CD14-positive monocyte (primary cell): ENCODE data around the gene CSMD2. TPM values are rescaled to one million over a fixed set of nuclear protein-coding genes. Genes with fewer than 3 reads are reported as not detected.

Experiments
- DNase-seq, 3 donors: peaks; one replicate each; pipeline ENCODE4 v3.0.0-alpha.2; 2011 to 2022
- H2AFZ ChIP-seq: 2 replicates; pipeline ENCODE4 v1.6.0; 2012; ENCODE audit warnings: mild to moderate bottlenecking, low read depth, low read length, inconsistent platforms; ENCODE audit not compliant: insufficient read depth, poor library complexity, severe bottlenecking
- H3K27ac ChIP-seq, 2 donors: 1 replicate in 1 of 2; 2 replicates in 1 of 2; pipeline ENCODE4 v1.5.1; 2012 to 2013; ENCODE audit warnings: low read length in 2 of 2, control low read depth in 1 of 2, inconsistent platforms in 1 of 2, low read depth in 1 of 2, mild to moderate bottlenecking in 1 of 2
- H3K27me3 ChIP-seq, 2 donors: one replicate each; pipeline versions ENCODE4 v1.6.0 to v1.6.1; 2011 to 2013; ENCODE audit warnings: low read length in 2 of 2; ENCODE audit not compliant: control insufficient read depth in 2 of 2, insufficient read depth in 2 of 2
- H3K36me3 ChIP-seq, 2 donors: replicated peaks in 1 of 2; 1 replicate in 1 of 2; 2 replicates in 1 of 2; pipeline versions ENCODE4 v1.5.1 to v1.6.1; 2012 to 2013; ENCODE audit warnings: low read length in 2 of 2, control low read depth in 1 of 2, inconsistent platforms in 1 of 2, mild to moderate bottlenecking in 1 of 2; ENCODE audit not compliant: insufficient read depth in 2 of 2, control insufficient read depth in 1 of 2
- H3K4me1 ChIP-seq, 2 donors: 1 replicate in 1 of 2; 2 replicates in 1 of 2; pipeline versions ENCODE4 v1.5.1 to v1.6.1; 2012 to 2013; ENCODE audit warnings: low read length in 2 of 2, control low read depth in 1 of 2, inconsistent platforms in 1 of 2, mild to moderate bottlenecking in 1 of 2, moderate library complexity in 1 of 2; ENCODE audit not compliant: insufficient read depth in 2 of 2, control insufficient read depth in 1 of 2
- H3K4me2 ChIP-seq: replicated peaks from 2 replicates; pipeline ENCODE3; 2012; ENCODE audit warnings: low read length, moderate library complexity, mild to moderate bottlenecking; ENCODE audit not compliant: poor library complexity, severe bottlenecking; ENCODE audit errors: extremely low read depth
- H3K4me3 ChIP-seq, 3 experiments: fragments of 200-600 bp in 1 of 3; sonication (generic) in 1 of 3; replicated peaks in 1 of 3; 1 replicate in 2 of 3; 2 replicates in 1 of 3; pipeline ENCODE4 v1.5.1; 2011 to 2013; ENCODE audit warnings: low read length in 3 of 3, mild to moderate bottlenecking in 3 of 3, control low read depth in 2 of 3, low read depth in 2 of 3, inconsistent platforms in 1 of 3, moderate library complexity in 1 of 3
- H3K79me2 ChIP-seq: 2 replicates; pipeline ENCODE4 v1.6.0; 2012; ENCODE audit warnings: mild to moderate bottlenecking, control low read depth, inconsistent platforms, low read length, moderate library complexity; ENCODE audit not compliant: insufficient read depth
- H3K9ac ChIP-seq: 2 replicates; pipeline ENCODE4 v1.6.0; 2017; ENCODE audit warnings: low read length, mild to moderate bottlenecking; ENCODE audit not compliant: insufficient read depth, poor library complexity, severe bottlenecking
- H3K9me3 ChIP-seq, 2 donors: replicated peaks in 1 of 2; 1 replicate in 1 of 2; 2 replicates in 1 of 2; pipeline versions ENCODE4 v1.5.1 to v1.6.1; 2012 to 2013; ENCODE audit warnings: low read length in 2 of 2, control low read depth in 1 of 2; ENCODE audit not compliant: control insufficient read depth in 1 of 2, insufficient read depth in 1 of 2
- H4K20me1 ChIP-seq: 2 replicates; pipeline ENCODE4 v1.6.0; 2012; ENCODE audit warnings: mild to moderate bottlenecking, low read length, control low read depth, moderate library complexity; ENCODE audit not compliant: insufficient read depth
- H3K27ac Mint-ChIP-seq, 7 donors: one replicate each; pipeline ENCODE4 v1.8.0; 2020; ENCODE audit warnings: mild to moderate bottlenecking in 7 of 7, mixed read lengths in 7 of 7, moderate library complexity in 6 of 7, inconsistent platforms in 2 of 7
- H3K27me3 Mint-ChIP-seq, 3 donors: one replicate each; pipeline ENCODE4 v1.8.0; 2021 to 2022; ENCODE audit warnings: low read depth in 3 of 3, mild to moderate bottlenecking in 3 of 3, mixed read lengths in 3 of 3, moderate library complexity in 3 of 3, inconsistent platforms in 1 of 3
- H3K36me3 Mint-ChIP-seq, 2 donors: one replicate each; pipeline ENCODE4 v1.8.0; 2020; ENCODE audit warnings: mixed read lengths in 2 of 2, inconsistent platforms in 1 of 2, mild to moderate bottlenecking in 1 of 2
- H3K4me1 Mint-ChIP-seq: one replicate; pipeline ENCODE4 v1.8.0; 2020; ENCODE audit warnings: mild to moderate bottlenecking, mixed read lengths
- H3K4me3 Mint-ChIP-seq, 2 donors: one replicate each; pipeline ENCODE4 v1.8.0; 2020; ENCODE audit warnings: mild to moderate bottlenecking in 2 of 2, mixed read lengths in 2 of 2, moderate library complexity in 1 of 2
- H3K9me3 Mint-ChIP-seq, 7 donors: one replicate each; pipeline ENCODE4 v1.8.0; 2020 to 2022; ENCODE audit warnings: mixed read lengths in 7 of 7, mild to moderate bottlenecking in 6 of 7, moderate library complexity in 6 of 7, inconsistent platforms in 2 of 7
- CTCF ChIP-seq: fragments of 200-600 bp; IDR thresholded peaks from one replicate; pipeline ENCODE4 v1.8.0; 2022; ENCODE audit warnings: antibody characterized with exemption, mild to moderate bottlenecking
- WGBS: methylation state at CpG from one replicate; pipeline ENCODE4 v1.1.5; 2013; ENCODE audit warnings: missing lambda C conversion rate; ENCODE audit not compliant: insufficient coverage; 5-methylcytosine and 5-hydroxymethylcytosine counted together
- intact Hi-C, 2 donors: fragments of 100-400 bp; cut with micrococcal nuclease; formaldehyde crosslinking; loops; one replicate each; pipeline versions ENCODE4 v1.15.0 to v1.15.1; 2023
- polyA plus RNA-seq, 3 donors: library from polyadenylated mRNA; depleted of rRNA in 1 of 3; unstranded in 2 of 3; stranded (reverse) in 1 of 3; fragments of 300-500 nt in 2 of 3; fragments of >200 nt in 1 of 3; fragmentation: Illumina TruSeq in 2 of 3; gene quantifications; 1 replicate in 2 of 3; 2 replicates in 1 of 3; pipeline ENCODE4 v1.2.3, GENCODE V29; 2012 to 2021

Gene CSMD2
- polyA plus RNA-seq, 3 donors = 0.04 TPM; not detected in 2

- no peaks in the 10 kb centered on the region for H3K9me3 ChIP-seq
These were observed 167.6 kb downstream of the CSMD2 start for GRCh38 chr1:33997127-33998036.

GRCh38 chr1:33996281-33996680 is 168.7 kb downstream of the CSMD2 start:
- intact Hi-C loops = no loop called here
- Histone ChIP-seq H3K36me3 (no peaks in the 10 kb centered on the region), H3K9ac (no peak overlapping the region), H3K4me3 (no peak overlapping the region), H3K4me1 (no peaks in the 10 kb centered on the region), H3K27ac (no peak overlapping the region), H3K9me3 (no peaks in the 10 kb centered on the region), H3K27me3 (no peaks in the 10 kb centered on the region), H2AFZ (no peak overlapping the region), H4K20me1 (no peaks in the 10 kb centered on the region), H3K79me2 (no peaks in the 10 kb centered on the region), H3K4me2 (no peak overlapping the region)
- Mint-ChIP-seq H3K27ac (no peak overlapping the region), H3K4me3 (no peak overlapping the region), H3K4me1 (no peaks in the 10 kb centered on the region), H3K36me3 (no peaks in the 10 kb centered on the region), H3K27me3 (peaks cover 0 to 5% (median 5%) of the 10 kb centered on the region in 3 donors), H3K9me3 (peaks cover 0 to 4% (median 0%) of the 10 kb centered on the region in 7 donors)
- 86% methylated on average over 5 of the region's 5 CpGs for WGBS
- DNase-seq = no peak
- no peak for TF ChIP-seq CTCF

More at GRCh38 chr1:33997127-33998036, 167.6 kb downstream of the CSMD2 start:
- Histone ChIP-seq H3K9ac (no peak overlapping the region), H3K4me1 (no peaks in the 10 kb centered on the region), H3K36me3 (no peaks in the 10 kb centered on the region), H3K27ac (no peak overlapping the region), H3K79me2 (no peaks in the 10 kb centered on the region), H4K20me1 (no peaks in the 10 kb centered on the region), H3K4me3 (no peak overlapping the region), H2AFZ (no peak overlapping the region), H3K4me2 (no peak overlapping the region), H3K27me3 (no peaks in the 10 kb centered on the region)
- intact Hi-C loops = no loop called here
- Mint-ChIP-seq H3K9me3 (peaks cover 0 to 2% (median 0%) of the 10 kb centered on the region in 7 donors), H3K4me1 (no peaks in the 10 kb centered on the region), H3K27ac (no peak overlapping the region), H3K27me3 (peaks cover 0 to 5% (median 2%) of the 10 kb centered on the region in 3 donors), H3K36me3 (no peaks in the 10 kb centered on the region), H3K4me3 (no peak overlapping the region)
- DNase-seq = no peak
- 93% methylated on average over 7 of the region's 13 CpGs for WGBS
- no peak for TF ChIP-seq CTCF
